ENCODE measurements around the gene HIPK4. TPM values are rescaled to one million over a fixed set of nuclear protein-coding genes. Genes with fewer than 3 reads are reported as not detected.
"Not testable (repeated sequence)": the region's sequence is repeated elsewhere in the genome, so short reads cannot be mapped to it uniquely, and the experiment has no call there.

The HIPK4 gene
- total and polyA plus RNA-seq, 2 donors from 2014 or later: 0.09 TPM; not detected in 1

- no peak for DNase-seq
- Histone ChIP-seq H3K36me3 (ENCODE audit: control insufficient read depth in 2 of 3, insufficient read depth in 3 of 3, low read length in 3 of 3) (peaks cover 7 to 19% (median 8%) of the 10 kb centered on the region in 3 donors), H3K9me3 (ENCODE audit: control insufficient read depth in 2 of 3, insufficient read depth in 1 of 3, low read length in 3 of 3) (no peaks in the 10 kb centered on the region), H3K4me1 (ENCODE audit: control insufficient read depth in 2 of 3, insufficient read depth in 2 of 3, low read depth in 1 of 3, low read length in 3 of 3) (no peaks in the 10 kb centered on the region), H3K27me3 (ENCODE audit: control insufficient read depth, insufficient read depth, low read length) (no peaks in the 10 kb centered on the region), H3K4me3 (ENCODE audit: low read length in 3 of 3) (no peak overlapping the region), H3K9ac (ENCODE audit: low read length in 3 of 3) (no peak overlapping the region), H3K27ac (ENCODE audit: low read depth in 2 of 2, low read length in 2 of 2) (no peak overlapping the region)
- no peak for FAIRE-seq
- intact Hi-C loops (cut with DNase I): no loop called here
- TF ChIP-seq, protein P1, sequence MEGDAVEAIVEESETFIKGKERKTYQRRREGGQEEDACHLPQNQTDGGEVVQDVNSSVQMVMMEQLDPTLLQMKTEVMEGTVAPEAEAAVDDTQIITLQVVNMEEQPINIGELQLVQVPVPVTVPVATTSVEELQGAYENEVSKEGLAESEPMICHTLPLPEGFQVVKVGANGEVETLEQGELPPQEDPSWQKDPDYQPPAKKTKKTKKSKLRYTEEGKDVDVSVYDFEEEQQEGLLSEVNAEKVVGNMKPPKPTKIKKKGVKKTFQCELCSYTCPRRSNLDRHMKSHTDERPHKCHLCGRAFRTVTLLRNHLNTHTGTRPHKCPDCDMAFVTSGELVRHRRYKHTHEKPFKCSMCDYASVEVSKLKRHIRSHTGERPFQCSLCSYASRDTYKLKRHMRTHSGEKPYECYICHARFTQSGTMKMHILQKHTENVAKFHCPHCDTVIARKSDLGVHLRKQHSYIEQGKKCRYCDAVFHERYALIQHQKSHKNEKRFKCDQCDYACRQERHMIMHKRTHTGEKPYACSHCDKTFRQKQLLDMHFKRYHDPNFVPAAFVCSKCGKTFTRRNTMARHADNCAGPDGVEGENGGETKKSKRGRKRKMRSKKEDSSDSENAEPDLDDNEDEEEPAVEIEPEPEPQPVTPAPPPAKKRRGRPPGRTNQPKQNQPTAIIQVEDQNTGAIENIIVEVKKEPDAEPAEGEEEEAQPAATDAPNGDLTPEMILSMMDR (IDR thresholded peaks at IDR 0.05; ENCODE audit: borderline replicate concordance, extremely low read depth, insufficient read depth): no peak
Measured at GRCh38 chr19:40371802-40372122, 18.2 kb downstream of the HIPK4 start.

- Histone ChIP-seq H3K4me1 (ENCODE audit: control insufficient read depth in 2 of 3, insufficient read depth in 2 of 3, low read depth in 1 of 3, low read length in 3 of 3) (no peaks in the 10 kb centered on the region), H3K9ac (ENCODE audit: low read length in 3 of 3) (no peak overlapping the region), H3K27me3 (ENCODE audit: control insufficient read depth, insufficient read depth, low read length) (no peaks in the 10 kb centered on the region), H3K27ac (ENCODE audit: low read depth in 2 of 2, low read length in 2 of 2) (no peak overlapping the region), H3K36me3 (ENCODE audit: control insufficient read depth in 2 of 3, insufficient read depth in 3 of 3, low read length in 3 of 3) (peaks cover 7 to 19% (median 8%) of the 10 kb centered on the region in 3 donors), H3K4me3 (ENCODE audit: low read length in 3 of 3) (no peak overlapping the region), H3K9me3 (ENCODE audit: control insufficient read depth in 2 of 3, insufficient read depth in 1 of 3, low read length in 3 of 3) (no peaks in the 10 kb centered on the region)
- intact Hi-C loops (cut with DNase I): no loop called here
- FAIRE-seq (no peak), DNase-seq (no peak)
- TF ChIP-seq, protein P1 (IDR thresholded peaks at IDR 0.05; ENCODE audit: borderline replicate concordance, extremely low read depth, insufficient read depth): no peak
Measured at GRCh38 chr19:40370997-40371801, 18.8 kb downstream of the HIPK4 start.

DNA sequence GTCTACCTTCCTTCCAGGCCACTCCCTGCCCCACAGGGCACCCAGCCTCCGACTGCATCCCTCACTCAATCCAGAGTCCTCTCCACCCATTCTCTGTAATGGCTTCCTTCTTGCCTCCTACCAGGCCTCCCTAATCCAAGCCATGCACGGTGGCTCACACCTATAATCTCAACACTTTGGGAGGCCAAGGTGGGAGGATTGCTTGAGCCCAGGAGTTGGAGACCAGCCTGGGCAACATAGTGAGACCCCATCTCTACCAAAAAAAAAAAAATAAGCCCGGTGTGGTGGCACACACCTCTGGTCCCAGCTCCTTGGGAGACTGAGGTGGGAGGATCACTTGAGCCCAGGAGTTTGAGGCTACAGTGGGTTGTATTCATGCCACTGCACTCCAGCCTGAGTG lies 19.7 kb downstream of the HIPK4 start:
- FAIRE-seq; DNase-seq; H3K4me3 ChIP-seq (ENCODE audit: low read length in 3 of 3); H3K4me1 ChIP-seq (ENCODE audit: control insufficient read depth in 2 of 3, insufficient read depth in 2 of 3, low read depth in 1 of 3, low read length in 3 of 3); H3K27me3 ChIP-seq (ENCODE audit: control insufficient read depth, insufficient read depth, low read length); H3K9me3 ChIP-seq (ENCODE audit: control insufficient read depth in 2 of 3, insufficient read depth in 1 of 3, low read length in 3 of 3); intact Hi-C loops (cut with DNase I); H3K27ac ChIP-seq (ENCODE audit: low read depth in 2 of 2, low read length in 2 of 2); H3K9ac ChIP-seq (ENCODE audit: low read length in 3 of 3): not testable (repeated sequence)
- H3K36me3 ChIP-seq (ENCODE audit: control insufficient read depth in 2 of 3, insufficient read depth in 3 of 3, low read length in 3 of 3): peaks cover 7 to 19% (median 8%) of the 10 kb centered on the region in 3 donors

DNA sequence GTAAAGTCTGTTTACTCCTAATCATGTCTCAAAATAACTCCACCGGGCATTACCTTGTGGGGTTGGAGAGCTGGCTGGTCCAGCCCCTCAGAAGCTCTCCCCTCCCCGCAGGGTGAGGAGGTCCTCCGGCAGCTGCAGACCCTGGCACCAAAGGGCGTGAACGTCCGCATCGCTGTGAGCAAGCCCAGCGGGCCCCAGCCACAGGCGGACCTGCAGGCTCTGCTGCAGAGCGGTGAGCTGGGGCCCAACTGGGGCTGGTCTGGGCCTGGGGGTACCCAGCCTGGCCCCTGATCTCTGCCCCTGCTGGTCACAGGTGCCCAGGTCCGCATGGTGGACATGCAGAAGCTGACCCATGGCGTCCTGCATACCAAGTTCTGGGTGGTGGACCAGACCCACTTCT lies 20.2 kb downstream of the HIPK4 start:
- TF ChIP-seq, protein P1 (IDR thresholded peaks at IDR 0.05; ENCODE audit: borderline replicate concordance, extremely low read depth, insufficient read depth): no peak
- no peaks in the 10 kb centered on the region for H3K4me1 ChIP-seq (ENCODE audit: control insufficient read depth in 2 of 3, insufficient read depth in 2 of 3, low read depth in 1 of 3, low read length in 3 of 3)
- intact Hi-C loops (cut with DNase I): no loop called here
- no peaks in the 10 kb centered on the region for H3K9me3 ChIP-seq (ENCODE audit: control insufficient read depth in 2 of 3, insufficient read depth in 1 of 3, low read length in 3 of 3)
- DNase-seq: no peak
- no peak overlapping the region for H3K27ac ChIP-seq (ENCODE audit: low read depth in 2 of 2, low read length in 2 of 2)
- H3K4me3 ChIP-seq (ENCODE audit: low read length in 3 of 3): no peak overlapping the region
- FAIRE-seq: no peak
- no peak overlapping the region for H3K9ac ChIP-seq (ENCODE audit: low read length in 3 of 3)
- no peaks in the 10 kb centered on the region for H3K27me3 ChIP-seq (ENCODE audit: control insufficient read depth, insufficient read depth, low read length)
- H3K36me3 ChIP-seq (ENCODE audit: control insufficient read depth in 2 of 3, insufficient read depth in 3 of 3, low read length in 3 of 3): peaks cover 7 to 19% (median 8%) of the 10 kb centered on the region in 3 donors

All from kidney (tissue), 14 donors.